Measurements from ENCODE around the gene SDHA. TPM values are rescaled to one million over a fixed set of nuclear protein-coding genes. Genes with fewer than 3 reads are reported as not detected.
A peak's percentile ranks its signal among the peaks of the same experiment; 100 is the strongest.
"Not testable (repeated sequence)": the region's sequence is repeated elsewhere in the genome, so short reads cannot be mapped to it uniquely, and the experiment has no call there.

SDHA gene
- total RNA-seq, 1 donor from 2014 or later, result 140 TPM

GRCh38 chr5:222951-223715, 5.0 kb downstream of the SDHA start:
- not testable (repeated sequence) for DNase-seq (ENCODE audit: low spot score)

GRCh38 chr5:223791-224190, 5.7 kb downstream of the SDHA start:
- no peak for DNase-seq (ENCODE audit: low spot score)

GRCh38 chr5:225334-225733, 7.2 kb downstream of the SDHA start:
- DNase-seq (ENCODE audit: low spot score), result no peak

DNA sequence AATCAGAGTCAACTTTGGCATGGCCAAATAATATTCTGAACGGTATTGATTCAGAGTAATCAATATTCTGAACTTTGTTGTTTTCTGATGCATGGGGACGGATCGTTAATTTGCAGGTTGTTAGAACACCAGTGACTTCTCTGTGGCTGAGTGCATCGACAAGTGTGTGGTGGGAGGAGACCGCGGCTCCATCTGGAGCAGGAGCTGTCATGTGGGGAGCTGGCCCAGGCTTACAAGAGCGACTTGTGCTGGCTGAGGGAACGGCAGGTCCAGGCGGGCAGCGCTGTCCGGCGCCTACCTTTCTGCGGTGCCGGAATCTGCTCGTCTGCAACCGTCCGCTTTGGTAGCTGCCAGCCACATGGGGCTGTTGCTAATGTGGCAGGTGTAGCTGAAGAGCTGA, 9.3 kb downstream of the SDHA start:
- not testable (repeated sequence) for DNase-seq (ENCODE audit: low spot score)

- DNase-seq (ENCODE audit: low spot score), result no peak
These were observed 10.8 kb downstream of the SDHA start for GRCh38 chr5:228886-229285.

GRCh38 chr5:230711-231110, 12.6 kb downstream of the SDHA start:
- no peak for DNase-seq (ENCODE audit: low spot score)

- DNase-seq (ENCODE audit: low spot score), result no peak
These were observed 13.5 kb downstream of the SDHA start for GRCh38 chr5:231661-232060.

DNA sequence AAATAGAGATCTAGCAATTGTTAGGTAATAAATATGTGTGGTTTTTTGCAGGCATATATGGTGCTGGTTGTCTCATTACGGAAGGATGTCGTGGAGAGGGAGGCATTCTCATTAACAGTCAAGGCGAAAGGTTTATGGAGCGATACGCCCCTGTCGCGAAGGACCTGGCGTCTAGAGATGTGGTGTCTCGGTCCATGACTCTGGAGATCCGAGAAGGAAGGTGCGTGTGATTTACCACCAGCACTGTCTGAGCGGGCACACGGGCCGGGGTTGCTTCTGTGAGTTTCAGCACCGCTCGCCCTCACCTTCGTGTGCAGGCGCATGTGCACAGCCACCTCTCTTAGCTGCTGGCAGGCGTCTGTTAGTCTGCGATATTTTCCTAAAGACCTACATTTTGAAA, 15.3 kb downstream of the SDHA start:
- DNase-seq (ENCODE audit: low spot score), result not testable (repeated sequence)

DNA sequence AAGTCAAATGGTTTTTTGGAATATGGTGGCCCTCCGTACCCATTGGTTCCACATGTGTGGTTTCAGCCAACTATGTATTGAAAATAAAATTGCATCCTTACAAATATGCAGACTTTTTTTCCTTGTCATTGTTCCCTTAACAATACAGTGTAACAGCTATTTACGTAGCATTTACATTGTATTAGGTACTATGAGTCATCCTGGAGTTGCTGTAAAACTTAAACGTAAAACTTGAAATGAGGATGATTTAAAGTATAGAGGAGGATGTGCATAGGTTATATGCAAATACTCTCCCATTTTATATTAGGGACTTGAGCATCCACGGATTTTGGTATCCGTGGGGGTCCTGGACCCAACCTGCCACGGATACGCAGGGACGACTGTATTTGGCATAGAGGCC, 16.3 kb downstream of the SDHA start:
- no peak for DNase-seq (ENCODE audit: low spot score)

- not testable (repeated sequence) for DNase-seq (ENCODE audit: low spot score)
These were observed 17.4 kb downstream of the SDHA start for GRCh38 chr5:235527-235926.

DNA sequence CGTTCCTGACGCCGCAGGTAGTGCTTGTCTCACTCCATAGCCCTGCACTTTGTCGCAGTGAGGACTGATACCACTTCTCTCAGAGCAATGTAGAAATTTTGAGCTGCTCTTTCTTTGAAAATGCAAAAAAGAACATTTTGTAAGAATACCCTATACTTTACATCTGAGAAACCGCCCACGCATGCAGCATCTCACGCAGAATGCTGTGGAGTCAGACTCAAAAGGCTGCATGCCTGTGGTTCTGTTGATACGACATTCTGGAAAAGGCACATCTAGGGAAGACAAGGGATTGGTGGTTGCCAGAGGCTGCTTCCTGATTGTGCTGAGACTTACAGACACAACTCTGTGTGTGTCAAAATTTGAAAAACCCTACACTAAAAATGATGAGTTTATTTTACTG, 19.8 kb downstream of the SDHA start:
- DNase-seq (ENCODE audit: low spot score), result not testable (repeated sequence)

DNA sequence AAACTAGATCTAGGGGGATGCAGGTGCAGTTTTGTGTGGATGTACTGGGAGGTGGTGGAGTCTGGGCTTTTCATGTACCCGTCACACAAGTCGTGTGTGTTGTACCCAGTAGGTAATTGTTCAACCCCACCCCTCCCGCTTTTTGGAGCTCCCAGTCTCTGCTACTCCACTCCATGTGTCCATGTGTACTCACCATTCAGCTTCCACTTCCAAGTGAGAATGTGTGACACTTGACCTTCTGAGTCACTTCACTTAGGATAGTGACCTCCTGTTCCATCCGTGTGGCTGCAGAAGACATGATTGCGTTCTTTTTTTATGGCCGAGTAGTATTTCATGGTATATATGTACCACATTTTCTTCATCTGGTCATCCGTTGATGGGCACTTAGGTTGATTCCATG, 22.4 kb downstream of the SDHA start:
- DNase-seq (ENCODE audit: low spot score), result not testable (repeated sequence)

GRCh38 chr5:241045-241669, 23.0 kb downstream of the SDHA start:
- not testable (repeated sequence) for DNase-seq (ENCODE audit: low spot score)

DNA sequence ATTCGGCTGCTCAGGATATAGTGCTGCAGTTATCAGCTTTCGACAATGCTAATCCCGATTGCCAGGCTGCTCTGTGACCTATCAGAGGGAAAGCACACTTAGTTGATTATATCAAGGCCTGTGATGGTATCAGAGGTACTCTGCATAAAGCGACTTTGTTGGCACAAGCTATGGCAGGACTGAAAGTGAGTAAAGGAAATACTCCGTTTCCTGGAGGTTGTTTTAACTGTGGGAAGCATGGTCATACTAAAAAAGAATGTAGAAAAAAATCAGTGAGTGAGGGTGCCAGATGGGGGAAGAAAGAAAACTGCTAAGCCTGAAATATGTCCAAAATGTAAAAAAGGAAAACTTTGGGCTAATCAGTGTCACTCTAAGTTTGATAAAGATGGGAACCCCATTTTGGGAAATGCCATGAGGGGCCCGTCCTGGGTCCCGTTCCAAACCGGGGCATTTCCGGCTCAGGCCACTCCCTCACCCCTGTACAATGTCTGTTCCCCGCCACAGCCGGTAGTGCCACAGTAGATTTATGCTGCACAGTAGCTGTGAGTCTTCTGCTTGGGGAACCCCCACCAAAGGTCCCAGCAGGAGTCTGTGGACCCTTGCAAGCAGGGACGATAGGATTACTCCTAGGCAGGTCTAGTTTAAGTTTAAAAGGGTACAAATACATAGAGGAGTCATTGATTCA, 25.7 kb downstream of the SDHA start:
- not testable (repeated sequence) for DNase-seq (ENCODE audit: low spot score)

- DNase-seq (ENCODE audit: low spot score), result not testable (repeated sequence)
These were observed 27.6 kb downstream of the SDHA start for GRCh38 chr5:245717-246116.

DNA sequence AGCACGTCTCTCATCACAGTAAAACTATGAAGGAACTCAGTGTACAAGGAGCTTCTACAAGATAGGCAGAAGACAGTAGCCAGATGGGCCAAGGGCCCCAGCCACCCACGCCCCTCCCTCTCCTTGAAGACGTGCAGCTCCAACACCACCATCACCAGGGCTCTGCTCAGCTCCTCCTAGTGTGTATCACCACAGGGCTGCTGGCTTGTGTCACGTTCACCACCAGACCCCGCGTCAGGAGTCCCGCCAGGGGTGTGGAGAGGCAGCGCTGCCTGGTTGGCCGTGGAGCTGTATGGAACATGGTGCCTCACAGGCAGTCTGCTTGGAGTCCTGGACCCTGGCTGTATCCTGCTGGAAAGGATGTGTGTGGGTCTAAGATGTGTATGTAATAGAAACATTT, 32.3 kb downstream of the SDHA start:
- DNase-seq (ENCODE audit: low spot score), result peak; percentile 33

GRCh38 chr5:251016-251415, 32.9 kb downstream of the SDHA start:
- DNase-seq (ENCODE audit: low spot score), result not testable (repeated sequence)

DNA sequence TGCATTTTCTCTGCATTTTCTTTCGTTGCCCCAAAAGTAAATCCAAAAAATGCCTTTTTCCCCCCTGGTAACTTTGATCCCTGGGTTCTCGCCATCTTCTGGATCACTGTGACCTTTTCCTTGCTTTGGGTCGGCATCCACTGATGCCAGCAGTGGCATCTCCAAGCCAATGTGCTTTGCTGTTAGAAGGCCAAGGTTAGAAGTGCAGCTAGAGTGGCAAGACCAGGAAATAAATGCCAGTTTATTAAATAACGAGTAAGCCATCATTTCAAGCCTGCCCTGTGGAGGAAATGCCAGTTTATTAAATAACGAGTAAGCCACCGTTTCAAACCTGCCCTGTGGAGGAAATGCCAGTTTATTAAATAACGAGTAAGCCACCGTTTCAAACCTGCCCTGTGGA, 33.4 kb downstream of the SDHA start:
- not testable (repeated sequence) for DNase-seq (ENCODE audit: low spot score)

DNA sequence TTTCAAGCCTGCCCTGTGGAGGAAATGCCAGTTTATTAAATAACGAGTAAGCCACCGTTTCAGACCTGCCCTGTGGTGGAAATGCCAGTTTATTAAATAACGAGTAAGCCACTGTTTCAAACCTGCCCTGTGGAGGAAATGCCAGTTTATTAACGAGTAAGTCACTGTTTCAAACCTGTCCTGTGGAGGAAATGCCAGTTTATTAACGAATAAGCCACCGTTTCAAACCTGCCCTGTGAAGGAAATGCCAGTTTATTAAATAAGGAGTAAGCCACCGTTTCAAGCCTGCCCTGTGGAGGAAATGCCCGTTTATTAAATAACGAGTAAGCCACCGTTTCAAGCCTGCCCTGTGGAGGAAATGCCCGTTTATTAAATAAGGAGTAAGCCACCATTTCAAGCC, 33.9 kb downstream of the SDHA start:
- DNase-seq (ENCODE audit: low spot score), result not testable (repeated sequence)

GRCh38 chr5:252546-252945, 34.4 kb downstream of the SDHA start:
- no peak for DNase-seq (ENCODE audit: low spot score)

GRCh38 chr5:254322-254721, 36.2 kb downstream of the SDHA start:
- not testable (repeated sequence) for DNase-seq (ENCODE audit: low spot score)

DNA sequence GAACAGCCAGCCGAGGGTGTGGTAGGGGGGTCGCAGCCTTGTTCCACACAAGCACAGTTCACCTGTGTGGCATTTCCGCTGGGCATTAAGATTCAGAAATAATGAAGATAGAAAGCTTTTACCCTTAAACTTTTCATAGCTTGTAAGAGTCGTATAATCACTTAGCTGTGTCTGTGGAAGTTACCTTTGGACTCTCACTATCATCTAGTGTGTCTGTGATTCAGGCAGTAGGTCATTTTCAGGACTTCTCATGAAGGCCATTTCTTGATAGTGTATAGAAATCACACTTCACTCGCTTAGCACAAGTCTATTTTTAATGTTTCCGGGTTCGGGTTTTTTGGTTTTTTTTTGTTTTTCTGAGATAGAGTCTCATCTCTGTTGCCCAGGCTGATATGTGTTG, 37.0 kb downstream of the SDHA start:
- DNase-seq (ENCODE audit: low spot score), result not testable (repeated sequence)

DNA sequence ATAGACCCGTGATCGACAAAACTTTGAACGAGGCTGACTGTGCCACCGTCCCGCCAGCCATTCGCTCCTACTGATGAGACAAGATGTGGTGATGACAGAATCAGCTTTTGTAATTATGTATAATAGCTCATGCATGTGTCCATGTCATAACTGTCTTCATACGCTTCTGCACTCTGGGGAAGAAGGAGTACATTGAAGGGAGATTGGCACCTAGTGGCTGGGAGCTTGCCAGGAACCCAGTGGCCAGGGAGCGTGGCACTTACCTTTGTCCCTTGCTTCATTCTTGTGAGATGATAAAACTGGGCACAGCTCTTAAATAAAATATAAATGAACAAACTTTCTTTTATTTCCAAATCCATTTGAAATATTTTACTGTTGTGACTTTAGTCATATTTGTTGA, 38.2 kb downstream of the SDHA start:
- peak; percentile 58 for DNase-seq (ENCODE audit: low spot score)

Data from mucosa of gallbladder (tissue), 1 donor.